GM20000 (cell line): ENCODE data around the gene ABL1.
"Not testable (repeated sequence)": the region's sequence is repeated elsewhere in the genome, so short reads cannot be mapped to it uniquely, and the experiment has no call there.

ENCODE experiments used
- DNase-seq: peaks from one replicate; pipeline ENCODE4 v3.0.0; 2012; ENCODE audit warnings: low spot score
- CTCF ChIP-seq: IDR thresholded peaks from 2 replicates; pipeline ENCODE4 v1.5.1; 2012; ENCODE audit warnings: mild to moderate bottlenecking, control low read depth; ENCODE audit errors: extremely low read depth, missing control alignments

The ABL1 gene

GRCh38 chr9:130794923-130795495, 40.0 kb upstream of the ABL1 start:
- no peak for TF ChIP-seq CTCF
- no peak for DNase-seq

- not testable (repeated sequence) for DNase-seq
Observed at GRCh38 chr9:130803116-130803515, 31.9 kb upstream of the ABL1 start.

- DNase-seq, result no peak
- TF ChIP-seq CTCF, result no peak
Observed at GRCh38 chr9:130805510-130806326, 29.3 kb upstream of the ABL1 start.

GRCh38 chr9:130806327-130806716, 28.7 kb upstream of the ABL1 start:
- no peak for DNase-seq
- no peak for TF ChIP-seq CTCF

GRCh38 chr9:130810609-130811136, 24.4 kb upstream of the ABL1 start:
- no peak for DNase-seq
- TF ChIP-seq CTCF, result no peak

GRCh38 chr9:130815242-130815808, 19.7 kb upstream of the ABL1 start:
- no peak for TF ChIP-seq CTCF
- no peak for DNase-seq

- TF ChIP-seq CTCF, result no peak
- DNase-seq, result no peak
Observed at GRCh38 chr9:130817914-130818313, 17.1 kb upstream of the ABL1 start.
